Measurements from ENCODE around the gene DCC.

GRCh38 chr18:52844323-52844722 lies 504.3 kb downstream of the DCC start:
- TF ChIP-seq EZH2 (IDR thresholded peaks at IDR 0.05; ENCODE audit: insufficient read depth, poor library complexity, severe bottlenecking) (no peak), EZH2phosphoT487 (IDR thresholded peaks at IDR 0.05; ENCODE audit: insufficient read depth, low read depth) (no peak)
